ENCODE results near the gene UTP15. TPM values are rescaled to one million over a fixed set of nuclear protein-coding genes. Genes with fewer than 3 reads are reported as not detected.

UTP15 gene, protein sequence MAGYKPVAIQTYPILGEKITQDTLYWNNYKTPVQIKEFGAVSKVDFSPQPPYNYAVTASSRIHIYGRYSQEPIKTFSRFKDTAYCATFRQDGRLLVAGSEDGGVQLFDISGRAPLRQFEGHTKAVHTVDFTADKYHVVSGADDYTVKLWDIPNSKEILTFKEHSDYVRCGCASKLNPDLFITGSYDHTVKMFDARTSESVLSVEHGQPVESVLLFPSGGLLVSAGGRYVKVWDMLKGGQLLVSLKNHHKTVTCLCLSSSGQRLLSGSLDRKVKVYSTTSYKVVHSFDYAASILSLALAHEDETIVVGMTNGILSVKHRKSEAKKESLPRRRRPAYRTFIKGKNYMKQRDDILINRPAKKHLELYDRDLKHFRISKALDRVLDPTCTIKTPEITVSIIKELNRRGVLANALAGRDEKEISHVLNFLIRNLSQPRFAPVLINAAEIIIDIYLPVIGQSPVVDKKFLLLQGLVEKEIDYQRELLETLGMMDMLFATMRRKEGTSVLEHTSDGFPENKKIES
- polyA plus RNA-seq = 1 to 10 TPM; 2.3 to 9.1 (median 3.3) TPM

DNA sequence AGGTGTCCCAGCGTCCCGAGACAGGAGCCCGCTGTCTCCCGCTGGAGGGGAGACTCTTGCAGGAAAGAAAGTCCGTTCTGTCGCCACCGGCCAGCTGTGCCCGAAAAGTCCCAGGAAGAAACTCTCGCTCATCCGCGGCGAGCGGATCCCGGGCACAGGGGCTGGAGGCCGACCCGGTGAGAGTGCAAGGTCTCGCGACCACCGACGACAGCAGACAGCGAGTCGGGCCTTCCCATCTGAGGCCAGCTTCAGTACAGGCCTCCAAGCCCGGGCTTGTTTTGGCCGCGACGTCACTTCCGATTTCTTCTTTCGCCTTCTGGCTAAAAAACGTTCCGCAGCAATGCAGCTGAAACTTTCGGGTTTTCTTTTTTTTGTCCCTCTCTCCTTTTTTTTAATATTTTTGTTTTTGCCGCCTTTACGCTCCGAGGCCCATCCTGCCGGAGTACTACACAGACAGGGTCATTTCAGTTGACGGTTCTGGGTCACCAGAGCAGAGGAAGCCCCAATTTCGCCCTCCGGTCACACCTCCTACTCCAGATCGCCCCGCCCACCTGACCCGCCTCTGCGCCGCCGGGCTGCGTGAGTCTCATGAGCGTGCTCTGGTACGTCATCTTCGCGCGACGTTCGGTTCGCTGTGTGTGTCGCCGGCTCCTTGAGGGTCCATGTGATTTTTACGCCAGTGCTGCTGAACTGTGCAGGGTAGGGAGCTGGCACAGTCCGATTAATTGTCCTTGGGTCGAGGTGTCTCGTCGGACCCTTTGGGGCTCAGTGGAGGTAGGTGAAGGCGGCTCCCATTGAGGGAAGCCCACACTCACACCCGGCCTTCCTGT is at the start of gene UTP15, which contains the start of gene ANKRA2:
Gene UTP15, plus strand, starts transcription at position 605 of the 830 bp plus-strand sequence. CDS start 1,602 bp downstream, outside the sequence.
Gene ANKRA2, minus strand, starts transcription at position 501 of the 830 bp plus-strand sequence. CDS start 2,758 bp downstream, outside the sequence.
- H3K27ac ChIP-seq (ENCODE audit: low read depth, low read length) = peak within 1 kb of the TSS; percentile 51
- WGBS, 3 donors = 0 to 1% (median 0%) methylated on average over 62 of the region's 62 CpGs

DNA sequence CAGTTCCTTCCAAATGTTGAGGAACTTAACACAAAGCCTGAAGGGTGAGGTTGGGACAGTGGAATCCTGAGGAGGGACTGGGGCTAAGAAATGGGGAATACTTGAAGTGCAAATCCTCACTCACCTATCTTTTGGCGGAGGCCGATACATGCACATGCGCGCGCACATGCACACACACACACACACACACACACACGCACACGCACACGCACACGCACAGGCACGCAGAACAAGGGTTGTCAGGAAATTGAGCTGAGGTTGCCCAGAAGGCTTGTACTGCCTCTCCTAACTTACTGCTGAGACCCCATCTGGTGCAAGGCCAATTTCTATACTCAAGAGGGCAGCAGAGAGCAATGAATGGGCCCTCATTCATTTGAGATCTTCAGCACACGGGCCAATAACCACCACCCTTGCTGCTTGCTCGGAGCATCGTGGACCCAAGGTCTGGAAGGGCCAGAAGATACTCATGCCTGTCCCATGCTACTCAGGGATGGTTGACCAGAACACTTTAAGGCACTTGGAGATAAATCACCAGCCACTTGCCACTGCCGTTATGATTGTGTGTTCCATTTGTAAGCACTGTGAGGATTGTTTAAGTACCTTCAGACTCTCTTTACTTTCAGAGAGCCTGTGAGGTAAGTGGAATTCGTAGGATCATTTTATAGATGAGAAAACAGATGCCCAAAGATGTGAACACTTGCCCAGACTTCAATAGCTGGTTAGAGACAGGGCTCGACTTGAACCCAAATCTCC is 45.8 kb upstream of the UTP15 start:
- no peak overlapping the region for H3K27ac ChIP-seq (ENCODE audit: low read depth, low read length)
- 13 to 14% (median 14%) methylated on average over 16 of the region's 16 CpGs for WGBS, 3 donors

DNA sequence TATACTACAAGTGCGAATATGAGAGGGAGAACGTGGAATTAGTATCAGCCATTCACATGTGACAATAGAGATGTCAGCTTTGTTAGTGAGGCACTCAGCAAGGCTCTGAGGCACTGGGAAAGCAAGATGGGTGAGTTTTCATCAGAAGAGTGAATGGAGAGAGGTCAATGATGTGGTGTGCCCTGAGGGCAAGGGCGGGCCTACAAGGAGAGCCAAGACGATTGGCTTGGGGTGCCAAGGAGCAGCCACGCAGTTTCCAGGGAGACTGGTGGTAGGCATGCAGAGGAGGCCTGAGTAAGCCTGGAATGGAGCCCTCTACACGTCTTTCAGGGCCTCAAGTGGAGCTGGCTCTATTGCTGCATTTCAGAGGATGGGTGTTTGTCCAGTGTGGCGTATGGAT is 42.6 kb upstream of the UTP15 start:
- WGBS, 3 donors = 79 to 90% (median 88%) methylated on average over 7 of the region's 7 CpGs

DNA sequence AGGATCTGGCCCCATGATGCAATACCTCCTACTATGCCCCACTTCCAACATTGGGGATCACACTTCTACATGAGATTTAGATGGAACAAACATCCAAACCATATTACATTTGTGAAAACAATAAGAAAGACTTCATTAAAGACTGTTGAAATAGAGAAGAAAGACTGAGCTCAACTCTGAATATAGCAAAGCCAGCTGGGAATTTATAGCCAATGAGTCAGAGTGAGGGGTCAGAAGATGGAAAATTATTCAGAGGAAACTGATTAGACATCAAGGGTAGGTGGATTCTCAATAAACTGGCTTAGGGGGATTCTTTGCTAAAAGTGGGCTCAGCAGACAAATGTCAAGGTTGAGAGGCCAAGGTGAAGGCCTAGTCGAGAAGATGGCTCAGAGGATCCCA is 41.7 kb upstream of the UTP15 start:
- WGBS, 3 donors = 77 to 92% (median 83%) methylated on average over 1 of the region's 1 CpG
- no peak overlapping the region for H3K27ac ChIP-seq (ENCODE audit: low read depth, low read length)

More for the DNA sequence above, 42.6 kb upstream of the UTP15 start:
- H3K27ac ChIP-seq (ENCODE audit: low read depth, low read length) = no peak overlapping the region

DNA sequence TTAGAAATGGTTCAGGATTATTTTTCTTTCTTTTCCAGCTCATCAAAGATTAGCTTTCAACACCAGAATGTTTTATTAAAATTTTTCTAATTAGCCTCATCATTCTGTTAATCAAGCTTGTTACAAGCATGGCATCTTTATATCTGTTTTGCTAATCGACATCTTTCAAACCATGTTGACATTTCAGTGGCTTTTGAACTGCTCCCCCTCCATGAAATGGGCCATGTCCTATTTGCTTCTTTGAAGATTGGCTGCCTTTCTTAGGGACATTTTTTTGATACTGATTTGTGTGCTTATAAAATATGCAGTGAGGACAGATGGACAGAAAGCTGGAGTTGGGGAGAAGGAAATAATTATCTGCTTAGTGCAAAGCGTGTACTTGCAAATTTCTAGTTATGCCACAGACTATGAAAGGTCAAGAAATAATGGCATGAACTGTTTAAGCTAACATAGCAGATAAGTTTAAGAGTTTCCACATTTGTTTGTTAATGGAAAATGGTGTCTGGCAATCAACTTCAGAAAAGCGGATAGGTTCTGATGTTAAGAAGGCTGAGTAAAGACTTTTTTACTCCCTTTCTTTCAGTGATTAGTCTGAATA is 39.8 kb upstream of the UTP15 start:
- no peak overlapping the region for H3K27ac ChIP-seq (ENCODE audit: low read depth, low read length)

DNA sequence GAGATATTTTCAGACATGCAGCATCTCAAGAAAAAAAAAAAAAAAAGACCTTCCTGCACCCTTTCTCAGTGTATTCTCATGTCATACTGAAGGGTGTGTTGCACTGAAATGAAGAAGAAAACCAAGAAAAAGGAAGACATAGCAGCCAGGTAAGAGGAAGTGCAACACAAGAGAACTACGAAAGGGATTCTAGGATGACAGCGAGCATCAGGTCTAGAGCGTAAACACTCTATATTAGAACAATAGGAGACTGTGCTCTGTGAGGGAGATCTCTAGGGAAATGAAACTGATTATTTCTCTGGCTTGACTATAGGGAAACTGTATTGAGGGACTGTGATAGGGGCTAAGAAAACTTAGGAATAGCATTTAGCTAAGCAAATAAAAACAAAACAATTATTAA is 37.3 kb upstream of the UTP15 start:
- WGBS, 3 donors = 47 to 73% (median 59%) methylated on average over 3 of the region's 3 CpGs
- no peak overlapping the region for H3K27ac ChIP-seq (ENCODE audit: low read depth, low read length)

More for the DNA sequence above, 39.8 kb upstream of the UTP15 start:
- 66 to 83% (median 81%) methylated on average over 3 of the region's 3 CpGs for whole genome bisulfite sequencing, 3 donors

DNA sequence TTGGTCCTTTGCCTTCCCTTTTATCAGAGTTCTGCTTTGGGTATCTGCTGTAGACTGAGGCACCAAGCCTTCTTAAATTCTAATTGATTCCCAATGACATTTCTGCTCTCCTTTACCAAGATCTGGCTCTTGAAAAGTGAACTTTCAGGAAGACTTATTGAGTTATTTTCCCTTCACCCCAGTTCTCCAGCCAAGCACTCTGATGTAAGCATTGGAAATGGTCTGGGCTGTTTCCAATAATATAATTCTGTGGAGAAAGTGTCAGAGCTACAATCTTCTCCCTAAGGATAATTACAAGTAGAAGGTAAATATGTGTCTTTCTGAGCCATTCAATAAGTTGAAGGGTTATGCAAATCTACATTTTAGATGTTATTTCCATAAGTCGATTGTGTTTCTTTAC is 36.5 kb upstream of the UTP15 start:
- WGBS, 3 donors = 71 to 84% (median 77%) methylated on average over 1 of the region's 1 CpG
- H3K27ac ChIP-seq (ENCODE audit: low read depth, low read length) = no peak overlapping the region

DNA sequence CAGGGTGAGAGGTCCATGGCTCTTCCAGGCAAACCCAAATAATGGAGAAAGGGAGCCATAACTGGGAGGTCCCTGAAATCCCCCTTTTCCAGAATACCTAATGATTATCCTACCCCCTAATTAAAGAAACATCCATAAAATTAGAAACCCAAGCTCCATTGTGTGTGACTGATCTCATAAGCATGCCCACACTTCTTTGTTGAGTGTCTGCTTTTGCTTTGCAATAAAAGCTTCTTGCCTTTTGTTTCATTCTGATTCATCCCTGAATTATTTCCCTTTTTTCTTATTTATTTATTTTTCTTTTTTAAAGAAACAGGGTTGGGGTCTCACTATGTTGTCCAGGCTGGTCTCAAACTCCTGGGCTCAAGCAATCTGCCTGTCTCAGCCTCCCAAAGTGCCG is 34.2 kb upstream of the UTP15 start:
- WGBS, 3 donors = 71 to 91% (median 87%) methylated on average over 1 of the region's 1 CpG
- H3K27ac ChIP-seq (ENCODE audit: low read depth, low read length) = no peak overlapping the region

DNA sequence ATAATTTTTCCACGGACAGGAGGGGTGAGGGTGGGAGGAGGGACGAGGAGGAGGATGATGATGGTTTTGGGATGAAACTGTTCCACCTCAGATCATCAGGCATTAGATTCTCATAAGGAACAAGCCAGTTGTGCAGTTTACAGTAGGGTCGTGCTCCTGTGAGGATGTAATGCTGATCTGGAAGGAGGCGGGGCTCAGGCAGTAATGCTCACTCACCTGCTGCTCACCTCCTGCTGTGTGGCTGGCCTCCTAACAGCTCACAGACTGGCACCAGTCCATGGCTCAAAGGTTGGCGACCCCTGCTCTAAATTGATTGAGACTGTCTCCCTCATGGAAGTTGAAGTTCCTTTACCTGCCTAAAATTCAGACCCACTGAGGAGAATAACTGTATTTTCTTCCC is 33.3 kb upstream of the UTP15 start:
- no peak overlapping the region for H3K27ac ChIP-seq (ENCODE audit: low read depth, low read length)
- 69 to 85% (median 84%) methylated on average over 5 of the region's 5 CpGs for WGBS, 3 donors

DNA sequence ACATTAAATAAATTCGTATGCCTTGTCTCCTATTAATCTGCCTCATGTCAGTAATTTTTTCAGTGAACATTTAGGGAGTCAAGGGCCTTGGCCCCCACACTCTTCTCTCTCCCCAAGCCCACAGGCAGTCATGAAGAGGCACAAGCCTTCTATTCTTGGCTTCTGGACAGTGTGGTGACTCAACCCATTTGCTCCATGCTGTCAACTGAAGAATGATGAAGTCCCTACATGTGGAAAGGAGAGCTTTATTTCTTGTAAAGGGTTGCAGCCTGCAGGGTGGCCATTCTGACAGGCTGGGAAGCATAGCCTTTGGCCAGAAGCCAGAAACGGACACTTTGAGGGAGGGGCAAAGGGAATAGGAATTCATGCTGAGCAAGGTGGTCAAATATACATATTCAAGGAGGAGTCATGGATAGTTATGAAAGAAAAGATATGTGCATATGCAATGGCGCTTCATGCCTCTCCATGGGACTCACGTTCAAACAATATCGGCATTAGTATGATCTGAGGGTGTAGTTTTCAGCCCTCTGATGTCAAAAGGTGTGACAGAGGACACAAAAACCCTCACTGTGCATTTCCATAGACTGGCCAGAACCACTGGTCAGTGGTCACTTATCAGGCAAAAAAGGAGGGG is 31.4 kb upstream of the UTP15 start:
- no peak overlapping the region for H3K27ac ChIP-seq (ENCODE audit: low read depth, low read length)
- WGBS, 3 donors = 74 to 81% (median 79%) methylated on average over 5 of the region's 5 CpGs

DNA sequence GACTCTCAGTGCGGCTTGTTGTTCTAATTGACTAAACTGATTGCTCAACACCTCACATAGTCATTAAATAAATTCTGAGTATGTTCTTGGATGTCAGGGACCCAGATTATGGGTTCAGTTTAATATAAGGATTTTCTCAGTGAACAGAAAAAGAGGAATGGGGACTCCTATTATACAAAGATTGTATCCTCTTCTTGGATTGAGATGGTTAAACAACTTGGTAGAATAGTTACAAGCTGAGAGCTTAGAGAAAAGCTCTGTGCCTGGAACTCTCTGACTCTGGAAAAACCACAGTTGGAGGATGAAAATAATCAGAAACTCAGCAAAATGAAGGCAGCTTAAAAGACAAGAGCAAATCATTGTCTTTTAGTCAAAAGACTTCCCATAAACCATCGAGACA is 30.6 kb upstream of the UTP15 start:
- no peak overlapping the region for H3K27ac ChIP-seq (ENCODE audit: low read depth, low read length)
- WGBS, 3 donors = 80 to 94% (median 92%) methylated on average over 2 of the region's 2 CpGs

DNA sequence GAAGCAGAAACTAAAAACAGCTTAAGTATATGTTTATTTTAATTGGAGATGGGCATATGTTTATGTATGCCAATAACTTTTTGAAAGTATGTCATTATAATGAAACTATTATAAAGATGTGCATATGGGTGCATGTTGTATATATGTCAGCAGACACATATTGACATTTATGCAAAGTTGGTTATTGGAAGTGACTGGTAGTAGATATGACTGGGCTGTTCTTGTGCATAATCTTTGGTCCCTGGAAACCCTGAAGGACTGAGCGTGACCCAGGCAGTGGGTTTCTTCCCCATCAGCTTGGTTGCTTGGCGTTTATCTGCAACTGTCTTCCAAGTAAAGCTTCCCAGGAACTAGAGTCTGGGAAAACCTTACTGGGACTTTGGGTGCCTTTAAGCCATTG is 25.8 kb upstream of the UTP15 start:
- 79 to 89% (median 86%) methylated on average over 2 of the region's 2 CpGs for WGBS, 3 donors
- H3K27ac ChIP-seq (ENCODE audit: low read depth, low read length) = no peak overlapping the region

DNA sequence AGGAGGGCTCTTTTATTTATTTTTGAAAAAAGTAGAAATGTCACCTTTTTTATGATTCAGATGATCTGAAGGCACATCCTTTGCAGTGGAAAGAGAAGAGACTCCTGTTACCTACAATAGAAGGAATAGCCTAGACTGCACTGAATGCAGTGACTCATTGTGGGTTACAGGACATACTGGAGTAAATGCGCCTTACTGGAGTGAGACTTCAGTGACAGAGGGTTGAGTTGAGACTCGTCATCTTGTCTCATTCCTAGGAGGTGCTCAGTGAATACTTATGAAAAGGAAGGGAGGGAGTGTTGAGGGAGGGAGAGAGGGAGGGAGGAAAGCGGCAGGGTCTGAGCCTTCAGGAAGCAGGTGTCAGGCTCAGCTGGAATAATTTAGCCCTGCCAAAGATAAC is 25.4 kb upstream of the UTP15 start:
- H3K27ac ChIP-seq (ENCODE audit: low read depth, low read length) = no peak overlapping the region
- 51 to 55% (median 51%) methylated on average over 3 of the region's 3 CpGs for WGBS, 3 donors

DNA sequence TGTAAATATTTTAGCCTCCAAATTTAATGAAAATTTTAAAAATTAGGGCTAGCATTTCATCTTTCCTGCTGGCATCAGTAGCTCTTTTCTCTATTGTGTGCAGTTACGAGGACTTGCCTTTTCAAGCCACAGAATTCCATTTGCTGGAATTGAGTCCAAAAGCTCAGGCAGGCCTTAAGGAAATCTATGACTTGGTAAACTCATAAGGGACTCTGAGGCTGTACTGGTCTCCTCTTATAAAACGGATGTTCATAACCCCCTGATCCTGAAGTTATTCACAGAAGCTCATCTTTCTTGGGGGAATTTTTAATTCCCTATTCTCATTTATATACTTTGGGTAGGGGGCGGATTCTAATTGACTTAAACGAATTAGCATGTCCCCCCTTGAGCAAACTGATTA is 23.5 kb upstream of the UTP15 start:
- WGBS, 3 donors = 66 to 69% (median 68%) methylated on average over 4 of the region's 4 CpGs
- H3K27ac ChIP-seq (ENCODE audit: low read depth, low read length) = no peak overlapping the region

DNA sequence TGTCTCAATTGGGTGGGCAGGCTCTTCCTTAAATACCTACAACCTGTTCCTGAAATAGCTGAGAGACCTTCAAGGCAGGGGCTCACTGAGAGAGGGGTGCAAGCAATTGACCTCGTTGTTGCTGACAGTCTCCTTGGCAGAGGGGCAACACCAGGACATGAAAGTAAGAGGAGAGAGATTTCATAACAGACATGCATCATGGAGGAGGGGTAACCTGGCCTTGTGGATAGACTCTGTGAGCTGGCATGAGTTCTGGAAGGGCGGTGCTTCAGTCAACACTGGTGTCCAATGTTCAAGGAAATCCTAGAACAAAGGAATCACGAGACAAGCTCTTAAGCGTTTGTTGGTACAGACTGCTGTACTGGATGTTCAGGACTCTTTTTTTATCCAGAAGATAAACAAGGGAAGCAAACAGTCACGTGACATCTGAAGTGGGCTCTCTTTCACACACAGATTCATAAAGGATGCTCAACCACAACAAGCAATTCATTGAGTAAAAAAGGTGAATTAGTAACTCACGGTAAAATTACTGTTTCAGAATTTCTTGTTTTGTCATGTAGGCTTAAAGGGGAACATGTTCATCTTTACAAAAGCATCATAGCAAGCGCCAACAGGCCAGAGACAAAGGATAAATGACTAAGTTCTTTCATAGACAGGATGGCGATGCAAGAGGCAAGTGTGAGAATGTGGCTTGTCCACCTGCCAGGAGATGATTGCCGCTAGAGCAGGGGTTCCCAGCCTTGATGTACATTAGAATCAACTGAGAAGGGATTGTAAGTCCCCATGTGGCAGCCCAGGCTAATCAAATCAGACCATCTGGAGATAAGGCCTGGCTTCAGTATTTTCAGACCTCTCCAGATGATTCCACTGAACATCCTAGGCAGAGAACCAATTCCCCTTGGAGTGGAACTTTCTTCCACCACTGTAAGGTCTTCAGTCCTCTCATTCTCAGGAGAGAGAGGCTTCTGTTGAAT is 20.8 kb upstream of the UTP15 start:
- 59 to 80% (median 74%) methylated on average over 9 of the region's 9 CpGs for WGBS, 3 donors
- no peak overlapping the region for H3K27ac ChIP-seq (ENCODE audit: low read depth, low read length)

DNA sequence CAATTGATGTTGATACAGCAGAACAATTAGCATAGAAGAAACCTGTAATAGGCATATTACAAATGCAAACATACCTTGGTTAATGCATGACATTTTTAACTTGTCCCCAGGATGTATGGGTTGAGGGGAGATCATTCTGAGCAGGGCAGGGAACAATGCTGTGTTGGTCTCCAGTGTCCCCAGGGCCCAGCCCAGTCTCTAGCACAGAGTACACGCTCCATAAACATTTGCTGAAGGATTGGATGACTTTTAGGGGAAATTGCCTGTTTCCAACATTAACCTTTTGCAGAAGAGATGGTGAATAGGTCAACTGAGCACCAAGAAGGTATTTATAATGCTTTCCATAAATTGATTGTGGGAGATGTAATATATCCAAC is 20.2 kb upstream of the UTP15 start:
- no peak overlapping the region for H3K27ac ChIP-seq (ENCODE audit: low read depth, low read length)
- 68 to 74% (median 71%) methylated on average over 1 of the region's 1 CpG for WGBS, 3 donors

DNA sequence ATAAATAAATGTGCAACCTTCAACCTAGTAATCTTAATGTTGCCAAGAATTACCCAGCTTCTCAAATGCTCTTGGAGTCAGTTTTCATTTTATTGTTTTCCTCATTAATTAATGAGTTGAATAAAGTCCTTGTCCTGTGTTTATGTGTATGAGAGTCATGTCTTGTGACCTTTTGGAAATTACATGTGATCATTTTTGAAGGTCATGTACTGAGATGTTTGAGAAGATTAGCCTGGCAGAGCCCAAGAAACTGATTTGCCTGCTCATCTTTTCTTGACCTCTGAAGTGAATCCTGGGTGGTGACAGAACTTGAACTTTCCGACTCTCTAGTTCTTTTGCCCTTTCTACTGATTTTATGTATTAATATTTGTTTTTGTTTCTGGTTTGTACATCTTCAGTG is 15.5 kb upstream of the UTP15 start:
- no peak overlapping the region for H3K27ac ChIP-seq (ENCODE audit: low read depth, low read length)
- WGBS, 3 donors = 74 to 89% (median 88%) methylated on average over 1 of the region's 1 CpG
